Measurements from ENCODE around the gene PARP2.
"Not testable (repeated sequence)": the region's sequence is repeated elsewhere in the genome, so short reads cannot be mapped to it uniquely, and the experiment has no call there.

PARP2 gene

GRCh38 chr14:20343092-20343861, at the start of gene PARP2:
Gene PARP2 (plus strand): TSS chr14:20343635. CDS start chr14:20343642, 7 bp downstream.
- DNase-seq (ENCODE audit: low read depth in 2 of 2) = peak; percentile 77 to 81

GRCh38 chr14:20294636-20295035, 48.8 kb upstream of the PARP2 start:
- DNase-seq (ENCODE audit: low read depth in 2 of 2) = no peak

- no peak for DNase-seq (ENCODE audit: low read depth in 2 of 2)
These were observed 48.4 kb upstream of the PARP2 start for GRCh38 chr14:20295067-20295466.

GRCh38 chr14:20302042-20302755, 41.2 kb upstream of the PARP2 start:
- no peak for DNase-seq (ENCODE audit: low read depth in 2 of 2)

GRCh38 chr14:20305265-20306078, 38.0 kb upstream of the PARP2 start, which contains the start of gene TTC5:
Gene TTC5 (minus strand): TSS chr14:20305951. CDS start chr14:20305937, 14 bp downstream.
- DNase-seq (ENCODE audit: low read depth in 2 of 2) = peak; percentile 76 to 81

- no peak for DNase-seq (ENCODE audit: low read depth in 2 of 2)
These were observed 37.4 kb upstream of the PARP2 start for GRCh38 chr14:20306079-20306423.

- no peak for DNase-seq (ENCODE audit: low read depth in 2 of 2)
These were observed 29.4 kb upstream of the PARP2 start for GRCh38 chr14:20314026-20314425.

GRCh38 chr14:20317720-20318119, 25.7 kb upstream of the PARP2 start:
- DNase-seq (ENCODE audit: low read depth in 2 of 2) = no peak

- DNase-seq (ENCODE audit: low read depth in 2 of 2) = no peak
These were observed 16.2 kb upstream of the PARP2 start for GRCh38 chr14:20327005-20327869.

- DNase-seq (ENCODE audit: low read depth in 2 of 2) = no peak
These were observed 14.7 kb upstream of the PARP2 start for GRCh38 chr14:20328705-20329104.

- DNase-seq (ENCODE audit: low read depth in 2 of 2) = no peak
These were observed 14.1 kb upstream of the PARP2 start for GRCh38 chr14:20329355-20329754.

- DNase-seq (ENCODE audit: low read depth in 2 of 2) = no peak
These were observed 12.3 kb upstream of the PARP2 start for GRCh38 chr14:20331053-20331613.

GRCh38 chr14:20332431-20332787, 11.0 kb upstream of the PARP2 start:
- no peak for DNase-seq (ENCODE audit: low read depth in 2 of 2)

GRCh38 chr14:20332788-20333493, 10.5 kb upstream of the PARP2 start, which contains the start of gene CCNB1IP1:
Gene CCNB1IP1 (minus strand): TSS chr14:20333279. CDS start chr14:20316523, 16,756 bp downstream.
- peak in 1 of 2 donors; percentile 20 for DNase-seq (ENCODE audit: low read depth in 2 of 2)

GRCh38 chr14:20333494-20333841, 10.0 kb upstream of the PARP2 start:
- no peak for DNase-seq (ENCODE audit: low read depth in 2 of 2)

- no peak for DNase-seq (ENCODE audit: low read depth in 2 of 2)
These were observed 9.4 kb upstream of the PARP2 start for GRCh38 chr14:20334017-20334416.

GRCh38 chr14:20341032-20341431, 2.4 kb upstream of the PARP2 start:
- DNase-seq (ENCODE audit: low read depth in 2 of 2) = not testable (repeated sequence)

- no peak for DNase-seq (ENCODE audit: low read depth in 2 of 2)
These were observed 1.8 kb upstream of the PARP2 start for GRCh38 chr14:20341646-20342045.

GRCh38 chr14:20343862-20344220, 406 bp downstream of the PARP2 start:
- DNase-seq (ENCODE audit: low read depth in 2 of 2) = no peak

GRCh38 chr14:20345366-20345765, 1.9 kb downstream of the PARP2 start:
- no peak for DNase-seq (ENCODE audit: low read depth in 2 of 2)
